ENCODE measurements around the gene SKA1.

DNA sequence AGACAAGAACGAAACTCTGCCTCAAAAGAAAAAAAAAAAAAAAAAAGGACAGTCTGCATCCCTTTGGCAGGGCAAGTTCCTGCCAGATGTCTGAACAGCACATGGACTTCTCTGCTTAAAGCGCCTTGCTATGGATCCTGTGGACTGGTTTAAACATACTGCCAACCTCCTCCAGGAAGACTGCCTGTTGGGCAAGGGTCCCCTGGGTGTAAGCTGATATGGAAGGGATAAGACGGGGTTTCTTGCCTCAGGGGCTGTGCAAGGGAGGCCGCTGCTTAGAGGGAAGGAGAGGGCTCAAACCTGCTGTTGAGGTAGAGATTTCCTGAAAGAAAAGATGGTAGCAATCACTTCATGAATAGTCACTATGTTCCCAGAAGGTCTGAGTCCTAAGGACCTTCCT is 22.2 kb downstream of the SKA1 start:
- TF ChIP-seq SUZ12 (IDR thresholded peaks at IDR 0.05) (no peak), ELF4 (IDR thresholded peaks at IDR 0.05) (no peak), FOXM1 (IDR thresholded peaks at IDR 0.05; ENCODE audit: borderline replicate concordance) (no peak), NFRKB (IDR thresholded peaks at IDR 0.05) (no peak), ARNT (IDR thresholded peaks at IDR 0.05) (no peak), TARDBP (IDR thresholded peaks at IDR 0.05) (no peak), LEF1 (IDR thresholded peaks at IDR 0.05; ENCODE audit: borderline replicate concordance) (no peak), ZNF384 (IDR thresholded peaks at IDR 0.05) (no peak)
- TF ChIP-seq, protein P1, sequence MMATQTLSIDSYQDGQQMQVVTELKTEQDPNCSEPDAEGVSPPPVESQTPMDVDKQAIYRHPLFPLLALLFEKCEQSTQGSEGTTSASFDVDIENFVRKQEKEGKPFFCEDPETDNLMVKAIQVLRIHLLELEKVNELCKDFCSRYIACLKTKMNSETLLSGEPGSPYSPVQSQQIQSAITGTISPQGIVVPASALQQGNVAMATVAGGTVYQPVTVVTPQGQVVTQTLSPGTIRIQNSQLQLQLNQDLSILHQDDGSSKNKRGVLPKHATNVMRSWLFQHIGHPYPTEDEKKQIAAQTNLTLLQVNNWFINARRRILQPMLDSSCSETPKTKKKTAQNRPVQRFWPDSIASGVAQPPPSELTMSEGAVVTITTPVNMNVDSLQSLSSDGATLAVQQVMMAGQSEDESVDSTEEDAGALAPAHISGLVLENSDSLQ (IDR thresholded peaks at IDR 0.05) = no peak
